ENCODE measurements around the gene SRMS.

- TF ChIP-seq CTCF (IDR thresholded peaks at IDR 0.05) (no peak), POLR2A (IDR thresholded peaks at IDR 0.05) (no peak), POLR2AphosphoS5 (IDR thresholded peaks at IDR 0.05) (no peak), EP300 (IDR thresholded peaks at IDR 0.05) (no peak)
Observed at GRCh38 chr20:63508072-63508768, 39.3 kb downstream of the SRMS start.
